NAMALWA (cell line): ENCODE results near the gene POMC.
"Not testable (repeated sequence)": the region's sequence is repeated elsewhere in the genome, so short reads cannot be mapped to it uniquely, and the experiment has no call there.

Experiments used
- DNase-seq: peaks from one replicate; pipeline ENCODE4 v3.0.0-alpha.2; 2015; ENCODE audit warnings: low spot score

The POMC gene

GRCh38 chr2:25132299-25132635 lies 36.1 kb downstream of the POMC start:
- DNase-seq, result no peak

GRCh38 chr2:25131567-25132298 lies 36.6 kb downstream of the POMC start:
- DNase-seq, result no peak

GRCh38 chr2:25131253-25131566 lies 37.2 kb downstream of the POMC start:
- no peak for DNase-seq

- DNase-seq, result no peak
These were observed 38.4 kb downstream of the POMC start for GRCh38 chr2:25129901-25130520.

GRCh38 chr2:25127646-25128045 lies 40.7 kb downstream of the POMC start:
- DNase-seq, result no peak

- not testable (repeated sequence) for DNase-seq
These were observed 41.3 kb downstream of the POMC start for GRCh38 chr2:25127071-25127470.

- DNase-seq, result no peak
These were observed 42.4 kb downstream of the POMC start for GRCh38 chr2:25125976-25126375.

GRCh38 chr2:25125189-25125588 lies 43.2 kb downstream of the POMC start:
- DNase-seq, result no peak

GRCh38 chr2:25123682-25124081 lies 44.7 kb downstream of the POMC start:
- no peak for DNase-seq

GRCh38 chr2:25122367-25122766 lies 46.0 kb downstream of the POMC start:
- DNase-seq, result no peak

- DNase-seq, result no peak
These were observed 49.1 kb downstream of the POMC start for GRCh38 chr2:25119263-25119662.

GRCh38 chr2:25116956-25117355 lies 51.4 kb downstream of the POMC start:
- no peak for DNase-seq

- no peak for DNase-seq
These were observed 52.5 kb downstream of the POMC start for GRCh38 chr2:25115902-25116301.

GRCh38 chr2:25115249-25115883 lies 53.0 kb downstream of the POMC start:
- no peak for DNase-seq

GRCh38 chr2:25112113-25112512 lies 56.3 kb downstream of the POMC start:
- DNase-seq, result no peak
